GM21515 (cell line): ENCODE measurements around the gene MICAL3.
"Not testable (repeated sequence)": the region's sequence is repeated elsewhere in the genome, so short reads cannot be mapped to it uniquely, and the experiment has no call there.

ENCODE experiments used
- ATAC-seq: cut with Tn5 transposase; IDR thresholded peaks from one replicate; pipeline ENCODE4 v1.9.1; 2021; ENCODE audit not compliant: unreplicated experiment

MICAL3 gene

GRCh38 chr22:17772249-17772957 is 252.0 kb downstream of the MICAL3 start:
- ATAC-seq: no peak

- ATAC-seq: no peak
Measured at GRCh38 chr22:17770180-17771077, 253.9 kb downstream of the MICAL3 start.

GRCh38 chr22:17769716-17770082 is 254.7 kb downstream of the MICAL3 start:
- no peak for ATAC-seq

- ATAC-seq: no peak
Measured at GRCh38 chr22:17769013-17769715, 255.2 kb downstream of the MICAL3 start.

GRCh38 chr22:17767233-17768065 is 256.9 kb downstream of the MICAL3 start:
- no peak for ATAC-seq

GRCh38 chr22:17764852-17765251 is 259.5 kb downstream of the MICAL3 start:
- ATAC-seq: not testable (repeated sequence)

- ATAC-seq: no peak
Measured at GRCh38 chr22:17764036-17764435, 260.3 kb downstream of the MICAL3 start.

GRCh38 chr22:17763442-17763841 is 260.9 kb downstream of the MICAL3 start:
- not testable (repeated sequence) for ATAC-seq

GRCh38 chr22:17761138-17761488 is 263.2 kb downstream of the MICAL3 start:
- ATAC-seq: no peak

- ATAC-seq: no peak
Measured at GRCh38 chr22:17754233-17754925, 270.0 kb downstream of the MICAL3 start.

- ATAC-seq: no peak
Measured at GRCh38 chr22:17753401-17753989, 270.9 kb downstream of the MICAL3 start.

- ATAC-seq: no peak
Measured at GRCh38 chr22:17751596-17751995, 272.8 kb downstream of the MICAL3 start.

GRCh38 chr22:17749605-17750395 is 274.6 kb downstream of the MICAL3 start:
- no peak for ATAC-seq

GRCh38 chr22:17748555-17749353 is 275.6 kb downstream of the MICAL3 start:
- no peak for ATAC-seq

- ATAC-seq: no peak
Measured at GRCh38 chr22:17746916-17747315, 277.4 kb downstream of the MICAL3 start.

GRCh38 chr22:17744430-17744829 is 279.9 kb downstream of the MICAL3 start:
- no peak for ATAC-seq

GRCh38 chr22:17743661-17744411 is 280.5 kb downstream of the MICAL3 start:
- no peak for ATAC-seq

- no peak for ATAC-seq
Measured at GRCh38 chr22:17742527-17742902, 281.8 kb downstream of the MICAL3 start.
